Measurements from ENCODE around the gene XIST.

The XIST gene

GRCh38 chrX:73792511-73792910, 60.0 kb downstream of the XIST start (continued):
- TF ChIP-seq ZNF510 (tag by site-specific recombination; IDR thresholded peaks at IDR 0.05; ENCODE audit: insufficient replicate concordance) (peak; percentile 69), ZNF623 (tag by site-specific recombination; IDR thresholded peaks at IDR 0.05) (peak; percentile 75), ZNF518A (tag by site-specific recombination; conservative IDR thresholded peaks at IDR 0.05; ENCODE audit: low read depth) (peak; percentile 88), ZFP37 (tag by site-specific recombination; IDR thresholded peaks at IDR 0.05) (0 out of 2 replicates have a peak, but pooled peaks have one; percentile 33)

GRCh38 chrX:73785493-73785892, 67.0 kb downstream of the XIST start:
- POLR2A ChIA-PET: no interaction called here
- CTCF ChIA-PET: no interaction called here
- no peaks in the 10 kb centered on the region for H3K4me1 ChIP-seq (ENCODE audit: control insufficient read depth, insufficient read depth, low read length)
- H3K9me3 ChIP-seq (ENCODE audit: control insufficient read depth, insufficient read depth, low read depth, low read length): no peaks in the 10 kb centered on the region
- no peak for TF ChIP-seq SALL2 (tag by site-specific recombination; IDR thresholded peaks at IDR 0.05; ENCODE audit: borderline replicate concordance)
- no peak overlapping the region for H3K4me3 ChIP-seq (ENCODE audit: low read depth, low read length)
- H3K36me3 ChIP-seq (ENCODE audit: control insufficient read depth in 2 of 2, insufficient read depth in 1 of 2, low read length in 2 of 2): no peaks in the 10 kb centered on the region
- H3K27ac ChIP-seq (ENCODE audit: extremely low read depth, low read depth, low read length): no peak overlapping the region
